ENCODE results near the gene TRIM65. TPM values are rescaled to one million over a fixed set of nuclear protein-coding genes. Genes with fewer than 3 reads are reported as not detected.
A peak's percentile ranks its signal among the peaks of the same experiment; 100 is the strongest.

Gene TRIM65
- polyA plus RNA-seq, 3 donors, result 11.1 to 12.4 (median 11.3) TPM

DNA sequence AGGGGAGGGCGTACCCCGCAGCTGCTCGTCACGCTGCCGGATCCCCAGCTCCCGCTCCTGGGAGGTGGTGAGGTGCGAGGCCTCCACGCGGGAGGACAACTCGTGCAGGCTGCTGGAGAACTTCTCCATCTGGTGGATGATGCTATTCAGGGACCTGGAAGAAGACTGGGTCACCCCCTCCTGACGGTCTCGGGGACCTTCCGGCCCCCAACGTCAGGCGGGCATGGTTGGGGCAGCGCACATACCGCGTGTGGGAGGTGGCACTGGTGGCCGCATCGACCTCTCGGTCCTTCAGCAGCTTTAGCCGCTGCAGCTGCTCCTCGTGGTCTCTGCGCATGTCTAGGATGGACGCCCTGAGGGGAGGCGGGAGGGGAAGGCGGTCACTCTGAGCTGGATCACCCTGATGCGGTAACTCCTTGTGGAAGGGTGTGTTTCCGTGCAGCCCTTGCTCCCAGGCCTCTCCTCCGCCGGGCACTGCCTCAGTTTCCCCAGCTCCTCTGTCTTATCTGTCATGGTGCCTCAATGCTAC is 21.2 kb upstream of the TRIM65 start:
- no peak for DNase-seq (ENCODE audit: low read depth in 3 of 3, low spot score in 2 of 3)

GRCh38 chr17:75917141-75917916 is 20.6 kb upstream of the TRIM65 start:
- DNase-seq (ENCODE audit: low read depth in 3 of 3, low spot score in 2 of 3), result no peak

GRCh38 chr17:75915268-75915667 is 18.5 kb upstream of the TRIM65 start:
- DNase-seq (ENCODE audit: low read depth in 3 of 3, low spot score in 2 of 3), result no peak

DNA sequence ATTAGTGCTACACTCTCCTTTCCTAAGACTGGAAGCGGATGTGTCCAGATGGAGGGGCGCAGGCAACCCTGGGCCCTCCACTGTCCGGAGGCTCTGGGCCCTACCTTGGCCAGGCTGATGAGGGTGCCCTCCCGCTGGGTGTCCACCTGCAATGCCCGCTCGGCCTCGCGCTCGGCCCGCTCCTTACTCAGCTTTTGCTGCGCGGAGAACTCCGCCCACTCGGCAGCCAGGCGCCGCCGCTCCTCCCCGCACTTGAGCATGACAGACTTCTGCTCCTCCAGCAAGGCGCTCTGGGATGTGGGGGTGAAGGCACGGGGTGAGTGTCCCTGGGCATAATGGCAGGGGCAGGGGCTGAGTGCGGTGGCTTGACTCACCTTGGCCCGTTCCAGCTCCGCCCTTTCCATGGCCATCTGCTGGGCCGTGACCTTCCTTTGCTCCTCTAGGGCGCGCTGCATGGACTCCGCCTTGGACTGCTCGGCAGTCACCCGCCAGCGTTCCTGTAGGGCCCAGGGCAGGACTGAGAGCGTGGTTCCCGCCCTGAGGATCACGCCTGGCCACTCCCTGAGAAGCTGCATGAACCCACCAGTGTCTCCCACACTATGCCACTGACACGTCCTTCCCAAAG is 18.0 kb upstream of the TRIM65 start:
- DNase-seq (ENCODE audit: low read depth in 3 of 3, low spot score in 2 of 3), result no peak

DNA sequence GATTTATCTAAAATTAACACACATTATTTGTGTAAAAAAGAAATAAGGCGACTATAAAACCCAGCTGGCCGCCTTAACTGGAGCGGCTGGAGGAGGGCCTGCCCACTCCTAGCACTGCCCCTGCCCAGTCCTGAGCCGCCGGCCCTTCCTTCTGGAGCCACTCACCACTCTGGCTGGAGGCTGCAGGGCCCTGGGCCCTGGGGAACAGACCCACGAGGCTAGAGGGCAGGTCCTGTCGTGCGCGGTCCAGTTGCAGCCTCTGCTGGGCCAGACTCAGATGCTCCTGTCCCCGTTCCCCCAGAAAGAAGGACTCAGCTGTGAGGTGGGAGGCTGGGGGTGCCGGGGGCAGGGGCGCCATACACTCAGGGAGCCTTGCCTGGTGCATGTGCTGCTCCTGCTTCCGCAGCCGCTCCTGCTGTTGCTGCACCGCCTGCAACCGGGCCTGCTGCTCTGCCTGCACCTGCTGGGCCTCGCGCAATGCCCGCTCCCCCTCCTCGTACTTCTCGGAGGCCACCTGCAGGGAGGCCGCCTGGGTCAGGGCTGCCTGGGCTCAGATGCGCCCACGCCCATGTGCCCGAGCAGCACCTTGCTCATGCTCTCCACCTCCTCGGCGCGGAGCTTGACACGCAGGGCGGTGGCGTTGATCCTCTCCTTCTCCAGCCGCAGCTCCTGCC is 16.9 kb upstream of the TRIM65 start:
- no peak for DNase-seq (ENCODE audit: low read depth in 3 of 3, low spot score in 2 of 3)

- no peak for DNase-seq (ENCODE audit: low read depth in 3 of 3, low spot score in 2 of 3)
These were observed 13.9 kb upstream of the TRIM65 start for GRCh38 chr17:75910699-75911098.

GRCh38 chr17:75909812-75910274 is 13.1 kb upstream of the TRIM65 start:
- DNase-seq (ENCODE audit: low read depth in 3 of 3, low spot score in 2 of 3), result no peak

GRCh38 chr17:75909051-75909811 is 12.5 kb upstream of the TRIM65 start:
- DNase-seq (ENCODE audit: low read depth in 3 of 3, low spot score in 2 of 3), result no peak

GRCh38 chr17:75908201-75908600 is 11.4 kb upstream of the TRIM65 start:
- DNase-seq (ENCODE audit: low read depth in 3 of 3, low spot score in 2 of 3), result no peak

GRCh38 chr17:75906143-75906884 is 9.6 kb upstream of the TRIM65 start:
- DNase-seq (ENCODE audit: low read depth in 3 of 3, low spot score in 2 of 3), result no peak

GRCh38 chr17:75904749-75905521 is 8.2 kb upstream of the TRIM65 start, which contains the start of gene MRPL38:
TSS of gene MRPL38 (minus strand) at chr17:75904884. CDS start at chr17:75904875, 9 bp downstream.
- peak; percentile 77 to 86 (median 81) for DNase-seq (ENCODE audit: low read depth in 3 of 3, low spot score in 2 of 3)

GRCh38 chr17:75902406-75902805 is 5.7 kb upstream of the TRIM65 start:
- DNase-seq (ENCODE audit: low read depth in 3 of 3, low spot score in 2 of 3), result no peak

GRCh38 chr17:75901727-75902126 is 5.0 kb upstream of the TRIM65 start:
- no peak for DNase-seq (ENCODE audit: low read depth in 3 of 3, low spot score in 2 of 3)

GRCh38 chr17:75900691-75901533 is 4.2 kb upstream of the TRIM65 start:
- DNase-seq (ENCODE audit: low read depth in 3 of 3, low spot score in 2 of 3), result no peak

DNA sequence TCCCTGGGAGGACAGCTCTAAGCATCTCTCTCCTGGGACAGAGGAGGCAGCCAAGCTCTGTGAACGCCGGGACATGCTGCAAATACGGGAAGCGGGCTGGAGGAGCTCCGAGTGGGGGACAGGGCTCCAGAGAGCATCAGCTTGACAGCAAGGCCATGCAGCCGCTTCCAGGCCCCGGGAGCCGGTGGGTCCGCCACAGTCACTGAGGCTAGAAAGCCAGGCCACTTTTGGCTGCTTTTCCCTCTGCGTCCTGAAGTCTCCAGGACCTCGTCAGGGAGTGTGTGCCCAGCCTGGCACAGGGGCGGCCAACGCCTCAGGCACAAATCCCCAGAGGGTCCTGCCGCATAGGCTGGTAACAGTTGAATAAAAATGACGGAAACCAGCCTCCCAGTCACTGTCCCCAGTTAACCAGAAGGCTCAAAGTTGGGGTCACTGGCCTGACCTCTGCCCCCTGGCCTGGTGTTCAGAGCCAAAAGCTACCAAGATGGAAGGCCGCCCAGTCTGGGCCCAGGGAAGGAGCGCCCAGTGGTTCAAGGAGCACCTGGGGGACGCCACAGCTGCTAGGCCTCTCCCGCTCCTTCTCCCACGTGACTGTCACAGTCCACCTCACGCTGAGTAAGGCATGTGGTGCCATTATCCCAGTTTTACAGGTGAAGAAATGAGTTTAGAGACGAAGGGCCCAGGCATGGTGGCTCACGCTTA is 3.2 kb upstream of the TRIM65 start:
- no peak for DNase-seq (ENCODE audit: low read depth in 3 of 3, low spot score in 2 of 3)

- DNase-seq (ENCODE audit: low read depth in 3 of 3, low spot score in 2 of 3), result no peak
These were observed 2.6 kb upstream of the TRIM65 start for GRCh38 chr17:75899353-75899752.

- DNase-seq (ENCODE audit: low read depth in 3 of 3, low spot score in 2 of 3), result no peak
These were observed 2.0 kb upstream of the TRIM65 start for GRCh38 chr17:75898791-75899190.

GRCh38 chr17:75898065-75898464 is 1.3 kb upstream of the TRIM65 start:
- DNase-seq (ENCODE audit: low read depth in 3 of 3, low spot score in 2 of 3), result no peak

Data from right renal cortex interstitium (tissue), 3 donors.